Transverse colon (tissue), 3 donors: Measurements from ENCODE around the gene AGPAT3.

Source experiments
- CTCF ChIP-seq, 5 experiments: fragments of 200-600 bp in 3 of 5; fragments of 450-650 bp in 2 of 5; sonication (generic) in 3 of 5; IDR thresholded peaks; 1 replicate in 2 of 5; 2 replicates in 3 of 5; pipeline ENCODE4 v1.5.1; 2016 to 2017; ENCODE audit warnings: antibody characterized with exemption in 5 of 5, inconsistent platforms in 3 of 5, mild to moderate bottlenecking in 2 of 5, moderate library complexity in 1 of 5
- POLR2A ChIP-seq: fragments of 450-650 bp; IDR thresholded peaks from one replicate; pipeline ENCODE4 v1.6.1; 2016; ENCODE audit warnings: antibody characterized with exemption, mild to moderate bottlenecking, moderate library complexity

- TF ChIP-seq CTCF (IDR thresholded peaks at IDR 0.05) (no peak), POLR2A (no peak)
These were observed 70.0 kb downstream of the AGPAT3 start for GRCh38 chr21:43934716-43935705.
